Left lobe of liver (tissue), 2 donors: ENCODE results near the gene AQP12B. TPM values are rescaled to one million over a fixed set of nuclear protein-coding genes. Genes with fewer than 3 reads are reported as not detected.

Source experiments
- ATAC-seq: fragments of 200-7000 bp; cut with Tn5 transposase; one replicate; pipeline ENCODE4 v1.9.1; 2020; ENCODE audit warnings: mild to moderate bottlenecking, moderate library complexity
- DNase-seq: peaks from one replicate; pipeline ENCODE4 v3.0.0-alpha.2; 2020; ENCODE audit warnings: low spot score
- total RNA-seq: library from RNA; stranded (reverse); gene quantifications from one replicate; pipeline ENCODE4 v1.2.1, GENCODE V29; 2021
- donor health status: DM: no; HTN: no; CAD: no; lungs with moderate emphysema.
- donor health status: DM: no; HTN: yes; CAD: no.

Gene AQP12B
- total RNA-seq, 1 donor from 2014 or later: not detected

GRCh38 chr2:240650254-240650965, 32.3 kb downstream of the AQP12B start:
- no peak for DNase-seq
- no peak for ATAC-seq

GRCh38 chr2:240649331-240649730, 33.4 kb downstream of the AQP12B start:
- ATAC-seq: no peak
- DNase-seq: no peak

- DNase-seq (no peak), ATAC-seq (no peak)
Observed at GRCh38 chr2:240648650-240649275, 33.9 kb downstream of the AQP12B start.

- DNase-seq (no peak), ATAC-seq (no peak)
Observed at GRCh38 chr2:240648155-240648649, 34.5 kb downstream of the AQP12B start.

GRCh38 chr2:240647503-240648154, 35.1 kb downstream of the AQP12B start:
- ATAC-seq (no peak), DNase-seq (no peak)

GRCh38 chr2:240646900-240647502, 35.7 kb downstream of the AQP12B start:
- DNase-seq (no peak), ATAC-seq (no peak)

GRCh38 chr2:240646176-240646899, 36.3 kb downstream of the AQP12B start:
- ATAC-seq: no peak
- no peak for DNase-seq

GRCh38 chr2:240645801-240646175, 36.9 kb downstream of the AQP12B start:
- ATAC-seq (no peak), DNase-seq (no peak)

- no peak for DNase-seq
- ATAC-seq: no peak
Observed at GRCh38 chr2:240645346-240645745, 37.3 kb downstream of the AQP12B start.

GRCh38 chr2:240644859-240645301, 37.8 kb downstream of the AQP12B start:
- ATAC-seq: no peak
- DNase-seq: no peak

GRCh38 chr2:240644171-240644651, 38.5 kb downstream of the AQP12B start:
- ATAC-seq (no peak), DNase-seq (no peak)

GRCh38 chr2:240643811-240644150, 38.9 kb downstream of the AQP12B start:
- no peak for ATAC-seq
- no peak for DNase-seq

- no peak for ATAC-seq
- no peak for DNase-seq
Observed at GRCh38 chr2:240643093-240643810, 39.4 kb downstream of the AQP12B start.

GRCh38 chr2:240642806-240643092, 39.9 kb downstream of the AQP12B start:
- DNase-seq (no peak), ATAC-seq (no peak)

GRCh38 chr2:240642061-240642805, 40.5 kb downstream of the AQP12B start:
- DNase-seq: no peak
- no peak for ATAC-seq

GRCh38 chr2:240640939-240641338, 41.7 kb downstream of the AQP12B start:
- DNase-seq: no peak
- ATAC-seq: peak; percentile 89

- ATAC-seq (no peak), DNase-seq (no peak)
Observed at GRCh38 chr2:240639566-240639965, 43.1 kb downstream of the AQP12B start.

- ATAC-seq (no peak), DNase-seq (no peak)
Observed at GRCh38 chr2:240638512-240639160, 44.0 kb downstream of the AQP12B start.

GRCh38 chr2:240637901-240638345, 44.8 kb downstream of the AQP12B start:
- DNase-seq: no peak

More at GRCh38 chr2:240637901-240638345, 44.8 kb downstream of the AQP12B start:
- ATAC-seq: no peak
